22Rv1 (cell line): ENCODE data around the gene RNF41.

Experiments
- H3K27ac ChIP-seq: fragments of 450-650 bp; 2 replicates; pipeline ENCODE4 v1.5.1; 2017
- CTCF ChIP-seq: fragments of 450-650 bp; IDR thresholded peaks from 2 replicates; pipeline ENCODE4 v1.5.1; 2017; ENCODE audit warnings: mild to moderate bottlenecking
- ZFX ChIP-seq: fragments of 450-650 bp; IDR thresholded peaks from 2 replicates; pipeline ENCODE4 v1.6.1; 2017; ENCODE audit warnings: antibody characterized with exemption, borderline replicate concordance

Gene RNF41

GRCh38 chr12:56243731-56244181 lies 22.0 kb upstream of the RNF41 start:
- no peak overlapping the region; the same call in 1 of the 2 replicates for H3K27ac ChIP-seq
- TF ChIP-seq CTCF, result no peak
- TF ChIP-seq ZFX, result no peak

GRCh38 chr12:56242986-56243385 lies 21.3 kb upstream of the RNF41 start:
- TF ChIP-seq CTCF, result no peak
- TF ChIP-seq ZFX, result no peak
- no peak overlapping the region; the same call in 1 of the 2 replicates for H3K27ac ChIP-seq

- H3K27ac ChIP-seq, result peak overlapping the region; percentile 13; the same call in 1 of the 2 replicates
- TF ChIP-seq ZFX, result no peak
- no peak for TF ChIP-seq CTCF
Measured at GRCh38 chr12:56241424-56242303, 19.9 kb upstream of the RNF41 start.

- TF ChIP-seq CTCF (no peak), ZFX (no peak)
Measured at GRCh38 chr12:56237552-56237951, 15.8 kb upstream of the RNF41 start.

DNA sequence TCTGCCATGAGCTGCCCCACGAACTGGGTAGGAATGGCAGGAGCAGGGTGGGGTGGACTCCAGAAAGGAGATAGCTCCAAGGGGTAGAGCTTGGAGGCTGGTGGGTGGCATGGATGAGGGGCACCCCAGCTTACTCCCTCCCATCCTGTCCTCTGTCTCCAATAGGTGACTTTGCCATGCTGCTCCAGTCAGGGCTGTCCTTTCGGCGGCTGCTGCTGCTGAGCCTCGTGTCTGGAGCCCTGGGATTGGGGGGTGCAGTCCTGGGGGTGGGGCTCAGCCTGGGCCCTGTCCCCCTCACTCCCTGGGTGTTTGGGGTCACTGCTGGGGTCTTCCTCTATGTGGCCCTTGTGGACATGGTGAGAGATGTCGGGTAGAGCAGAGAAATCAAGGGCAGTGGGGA lies 15.3 kb upstream of the RNF41 start:
- TF ChIP-seq ZFX, result no peak
- TF ChIP-seq CTCF, result no peak
- H3K27ac ChIP-seq, result no peak overlapping the region

More at GRCh38 chr12:56237552-56237951, 15.8 kb upstream of the RNF41 start:
- H3K27ac ChIP-seq, result no peak overlapping the region

GRCh38 chr12:56236091-56236490 lies 14.4 kb upstream of the RNF41 start:
- TF ChIP-seq CTCF, result no peak
- no peak for TF ChIP-seq ZFX
- no peak overlapping the region for H3K27ac ChIP-seq
